Stimulated activated CD4-positive, alpha-beta T cell treated with anti-CD3 and anti-CD28 coated beads, Interleukin-2, amount 100 ng/mL, for 48 hours (primary cell): ENCODE results near the gene ASIC5.

ENCODE experiments used
- DNase-seq, 2 donors: peaks; one replicate each; pipeline ENCODE4 v3.0.0-alpha.2; 2020

ASIC5 gene

GRCh38 chr4:155878611-155879010 lies 12.5 kb upstream of the ASIC5 start:
- no peak for DNase-seq

DNA sequence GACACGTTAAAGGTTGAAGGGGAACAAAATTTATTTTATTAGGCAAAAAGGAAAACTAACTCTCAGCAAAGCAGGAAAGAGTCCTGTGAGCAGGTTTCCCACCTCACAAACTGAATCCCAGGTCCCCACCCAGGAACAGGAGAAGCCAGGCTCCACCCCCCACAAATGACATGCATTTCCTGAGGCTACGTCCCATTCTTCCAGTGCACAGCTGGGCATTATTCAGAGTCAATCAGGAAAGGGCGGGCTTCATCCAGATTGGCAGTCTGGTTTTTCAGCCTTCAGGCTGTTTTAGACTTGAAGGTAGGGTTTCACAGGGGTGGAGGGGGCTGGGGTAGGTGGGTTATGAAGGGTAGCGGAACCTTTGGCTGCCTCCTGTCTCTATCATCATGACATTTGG lies 11.9 kb upstream of the ASIC5 start:
- no peak for DNase-seq

DNA sequence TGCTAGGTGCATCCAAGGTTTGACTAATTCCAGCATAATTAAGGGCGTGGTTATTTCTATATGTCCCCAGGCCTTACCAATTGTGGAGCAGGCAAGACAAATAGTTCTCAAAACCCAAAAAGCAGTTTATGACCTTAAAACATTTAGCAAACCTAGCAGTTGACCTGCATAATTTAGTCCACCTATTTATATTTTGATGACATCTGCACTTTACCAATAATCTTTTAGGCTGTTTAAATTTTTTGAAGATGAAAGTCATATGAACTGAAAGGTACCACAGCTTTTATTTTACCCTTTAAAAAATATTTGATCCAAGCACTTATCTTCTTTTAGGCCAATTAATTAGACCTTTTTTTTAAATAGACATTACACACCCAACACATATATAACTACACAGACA lies 9.8 kb upstream of the ASIC5 start:
- no peak for DNase-seq

DNA sequence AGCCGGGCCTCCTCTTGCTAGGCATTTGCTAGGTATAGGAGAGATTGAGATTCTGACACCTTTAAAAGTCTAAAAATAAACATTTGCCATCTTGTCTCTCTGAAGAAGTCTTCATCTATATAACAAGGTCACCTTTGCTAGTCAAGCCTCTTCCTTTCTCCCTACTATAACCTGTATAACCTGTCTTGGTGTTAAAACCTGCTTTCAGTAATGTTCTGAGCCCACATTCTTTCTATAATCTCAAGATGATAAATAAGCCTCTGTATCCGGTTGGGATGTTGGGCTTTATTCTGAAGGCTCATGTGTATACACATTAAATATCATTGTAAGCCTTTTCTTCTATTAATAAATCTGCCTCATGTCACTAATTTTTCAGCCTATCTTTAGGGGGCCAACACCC lies 10.2 kb downstream of the ASIC5 start:
- DNase-seq = no peak

DNA sequence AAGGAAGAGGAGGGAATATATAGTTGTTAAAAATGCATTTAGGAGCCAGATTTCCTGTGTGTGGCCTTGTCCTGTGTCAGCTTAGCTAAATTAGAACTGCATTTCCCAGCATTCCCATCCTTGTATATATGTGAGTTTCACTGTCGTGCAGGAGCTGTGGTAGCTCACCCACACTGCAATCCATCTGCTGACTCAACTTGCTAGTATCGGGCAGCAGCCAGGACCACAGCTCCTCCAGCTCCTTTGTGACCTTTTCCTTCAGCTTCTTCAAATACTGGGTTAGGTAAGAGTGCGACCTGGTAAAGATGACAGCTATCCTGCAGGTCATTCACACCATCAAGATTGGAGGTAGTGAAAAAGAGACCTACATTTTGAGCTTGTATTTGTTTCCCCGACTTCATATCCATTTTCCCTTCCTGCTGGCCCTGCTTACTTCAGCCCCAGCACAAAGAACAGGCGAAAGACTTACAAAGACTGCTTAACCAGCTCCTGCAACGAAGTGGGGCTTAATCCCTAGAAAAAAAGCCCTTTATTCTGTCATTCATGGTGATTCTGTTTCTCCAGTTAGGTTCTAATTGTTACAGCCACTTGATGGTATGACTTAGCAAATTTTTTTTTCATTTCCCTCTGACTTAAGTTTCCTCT lies 11.4 kb downstream of the ASIC5 start:
- DNase-seq = no peak

GRCh38 chr4:155853189-155853588 lies 12.9 kb downstream of the ASIC5 start:
- no peak for DNase-seq

DNA sequence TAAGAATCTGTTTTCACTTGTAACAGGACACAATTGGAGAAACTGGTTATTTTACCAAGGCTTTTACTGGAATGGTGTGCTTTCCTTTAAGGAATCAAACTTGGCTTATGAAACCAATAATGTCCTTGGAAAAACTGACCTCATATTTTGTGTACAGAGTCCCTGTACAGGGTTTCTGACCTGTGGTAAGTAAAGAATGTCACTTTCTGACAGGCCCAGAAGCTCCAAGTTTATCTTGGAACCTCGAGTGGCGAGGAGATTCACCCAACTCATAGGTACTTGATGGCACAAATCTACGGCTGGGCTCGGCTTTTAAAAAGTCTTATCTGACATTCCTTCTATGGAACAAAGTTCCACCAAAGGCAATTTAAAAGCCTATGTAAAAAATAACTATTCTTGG lies 17.0 kb downstream of the ASIC5 start:
- no peak for DNase-seq

- DNase-seq = no peak
These were observed 19.1 kb downstream of the ASIC5 start for GRCh38 chr4:155846929-155847328.

DNA sequence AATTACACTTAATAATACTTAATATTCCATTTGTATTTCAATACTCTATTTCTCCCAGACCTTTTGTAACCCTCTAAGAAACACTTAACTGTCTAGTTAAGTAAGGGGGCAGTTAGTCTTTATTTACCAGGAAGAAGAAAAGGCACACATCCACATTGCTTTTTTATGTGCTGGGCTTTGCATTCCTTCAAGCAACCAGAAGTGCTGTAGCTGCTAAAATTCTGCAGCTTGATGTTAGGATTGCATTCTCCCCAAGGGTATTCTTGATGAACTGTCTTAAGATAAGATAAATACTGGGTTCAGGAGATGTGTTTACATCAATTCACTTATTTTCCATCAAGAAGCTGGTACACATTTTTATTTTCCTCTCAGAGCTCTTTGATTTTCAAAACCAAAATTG lies 24.0 kb downstream of the ASIC5 start:
- DNase-seq = no peak

DNA sequence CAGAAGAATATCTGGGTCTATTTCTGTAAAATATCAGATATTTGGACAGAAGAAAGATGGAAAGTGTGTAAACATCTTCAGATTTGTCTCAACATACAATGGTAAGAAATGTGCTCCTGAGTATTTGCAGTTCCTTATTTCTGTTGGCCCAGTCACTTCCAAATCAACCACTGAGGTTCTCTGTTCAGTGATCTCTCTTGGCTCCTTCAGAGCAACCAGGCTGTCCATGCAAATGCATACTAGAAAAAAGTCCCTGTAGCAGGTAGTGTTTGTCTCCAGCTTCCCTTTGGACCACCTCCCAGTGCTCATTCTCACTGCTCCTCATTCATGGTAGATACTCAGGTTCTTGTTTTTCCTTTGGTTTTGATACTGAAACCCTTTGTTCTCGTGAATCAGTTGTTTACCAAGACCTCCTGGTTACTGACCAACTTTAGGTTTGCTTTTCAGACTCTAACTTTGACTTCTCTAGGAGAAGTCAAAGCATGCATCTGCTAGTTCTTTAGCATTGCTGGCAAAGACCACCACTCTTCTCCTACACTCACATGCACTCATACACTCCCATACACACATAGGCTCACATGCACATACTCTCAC lies 28.8 kb downstream of the ASIC5 start:
- no peak for DNase-seq

GRCh38 chr4:155832664-155833063 lies 33.4 kb downstream of the ASIC5 start:
- DNase-seq = no peak

DNA sequence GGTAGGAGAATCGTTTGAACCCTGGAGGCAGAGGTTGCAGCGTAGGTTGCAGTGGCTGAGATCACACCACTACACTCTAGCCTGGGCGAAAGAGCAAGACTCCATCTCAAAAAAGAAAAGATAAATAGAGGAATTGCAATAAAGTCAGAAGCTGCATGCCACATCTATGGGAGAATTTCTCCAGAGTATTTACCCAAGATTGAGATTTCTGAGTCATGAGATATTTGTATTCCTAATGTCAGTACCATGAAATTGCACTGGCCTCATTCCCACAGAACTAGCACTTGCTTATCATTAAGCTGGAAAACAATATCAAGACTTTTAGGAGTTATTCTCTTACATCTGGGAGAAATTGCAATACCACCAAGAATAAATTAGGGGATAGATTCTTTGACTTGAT lies 37.4 kb downstream of the ASIC5 start:
- no peak for DNase-seq

- DNase-seq = no peak
These were observed 43.5 kb downstream of the ASIC5 start for GRCh38 chr4:155822572-155822971.

GRCh38 chr4:155820887-155821518 lies 45.1 kb downstream of the ASIC5 start:
- no peak for DNase-seq

- no peak for DNase-seq
These were observed 47.0 kb downstream of the ASIC5 start for GRCh38 chr4:155819066-155819465.

DNA sequence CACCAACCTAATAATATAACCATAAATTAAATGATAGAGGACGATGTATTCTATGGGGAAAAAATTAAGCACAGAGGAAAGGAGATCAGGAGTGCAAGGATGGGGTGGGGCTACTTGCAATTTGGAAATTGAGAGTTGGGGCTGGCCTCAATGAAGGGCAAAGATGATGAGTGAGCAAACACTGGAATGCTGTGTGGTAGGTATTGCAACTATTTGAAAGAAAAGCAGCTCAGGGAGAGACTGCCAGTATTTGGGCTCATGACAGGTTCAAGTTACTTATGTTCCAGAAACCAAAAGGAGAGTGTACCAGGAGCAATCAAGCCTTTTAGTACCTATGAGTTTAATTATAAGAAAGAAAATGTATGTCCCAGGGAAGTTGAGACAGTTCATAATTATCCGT lies 47.4 kb downstream of the ASIC5 start:
- DNase-seq = no peak

- DNase-seq = no peak
These were observed 55.0 kb downstream of the ASIC5 start for GRCh38 chr4:155811083-155811482.

GRCh38 chr4:155809835-155810234 lies 56.2 kb downstream of the ASIC5 start:
- DNase-seq = peak in 1 of 2 donors; percentile 3

GRCh38 chr4:155807021-155807420 lies 59.1 kb downstream of the ASIC5 start:
- DNase-seq = no peak

- DNase-seq = no peak
These were observed 61.1 kb downstream of the ASIC5 start for GRCh38 chr4:155805016-155805415.

DNA sequence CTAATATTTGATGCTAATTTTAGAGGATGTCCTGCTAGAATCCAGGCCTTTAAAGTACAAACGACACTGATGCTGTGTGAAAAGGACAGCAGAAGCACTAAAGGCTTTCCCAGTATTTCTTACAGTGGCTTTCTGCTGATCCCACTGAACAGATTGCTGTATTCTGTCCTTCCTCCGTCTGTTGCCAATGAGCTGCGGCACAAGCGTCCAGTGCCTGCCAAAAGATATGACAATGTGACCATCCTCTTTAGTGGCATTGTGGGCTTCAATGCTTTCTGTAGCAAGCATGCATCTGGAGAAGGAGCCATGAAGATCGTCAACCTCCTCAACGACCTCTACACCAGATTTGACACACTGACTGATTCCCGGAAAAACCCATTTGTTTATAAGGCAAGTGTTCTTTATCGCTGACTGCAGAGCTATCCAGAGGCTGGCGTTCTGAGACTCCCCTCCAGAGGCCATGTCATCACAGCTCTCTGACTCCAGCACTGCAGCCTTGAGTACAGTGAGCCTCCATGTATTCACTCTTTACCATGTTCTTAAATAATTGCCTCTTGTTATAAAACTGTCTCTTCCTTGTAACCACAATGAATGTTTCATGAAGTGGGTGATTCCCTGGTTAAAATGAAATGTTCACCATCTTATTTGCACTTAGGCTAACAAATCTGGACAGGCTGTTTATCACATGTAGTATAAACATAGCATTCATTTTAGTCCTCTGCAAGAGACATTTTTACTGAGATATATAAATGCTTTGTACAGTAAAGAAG lies 63.7 kb downstream of the ASIC5 start:
- DNase-seq = no peak

- no peak for DNase-seq
These were observed 65.3 kb downstream of the ASIC5 start for GRCh38 chr4:155800685-155801343.

DNA sequence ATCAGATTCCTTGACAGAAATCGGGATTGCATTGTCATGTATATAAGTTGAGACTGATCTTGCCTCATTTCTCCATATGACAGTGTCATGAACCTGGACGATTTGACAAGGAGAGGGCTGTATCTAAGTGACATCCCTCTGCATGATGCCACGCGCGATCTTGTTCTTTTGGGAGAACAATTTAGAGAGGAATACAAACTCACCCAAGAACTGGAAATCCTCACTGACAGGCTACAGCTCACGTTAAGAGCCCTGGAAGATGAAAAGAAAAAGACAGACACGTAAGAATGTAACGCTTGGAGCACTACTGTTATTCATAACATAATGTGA lies 66.3 kb downstream of the ASIC5 start:
- no peak for DNase-seq
